ENCODE measurements around the gene ITM2C. TPM values are rescaled to one million over a fixed set of nuclear protein-coding genes. Genes with fewer than 3 reads are reported as not detected.

The ITM2C gene
- total RNA-seq, 1 donor from 2014 or later = 25.0 TPM

DNA sequence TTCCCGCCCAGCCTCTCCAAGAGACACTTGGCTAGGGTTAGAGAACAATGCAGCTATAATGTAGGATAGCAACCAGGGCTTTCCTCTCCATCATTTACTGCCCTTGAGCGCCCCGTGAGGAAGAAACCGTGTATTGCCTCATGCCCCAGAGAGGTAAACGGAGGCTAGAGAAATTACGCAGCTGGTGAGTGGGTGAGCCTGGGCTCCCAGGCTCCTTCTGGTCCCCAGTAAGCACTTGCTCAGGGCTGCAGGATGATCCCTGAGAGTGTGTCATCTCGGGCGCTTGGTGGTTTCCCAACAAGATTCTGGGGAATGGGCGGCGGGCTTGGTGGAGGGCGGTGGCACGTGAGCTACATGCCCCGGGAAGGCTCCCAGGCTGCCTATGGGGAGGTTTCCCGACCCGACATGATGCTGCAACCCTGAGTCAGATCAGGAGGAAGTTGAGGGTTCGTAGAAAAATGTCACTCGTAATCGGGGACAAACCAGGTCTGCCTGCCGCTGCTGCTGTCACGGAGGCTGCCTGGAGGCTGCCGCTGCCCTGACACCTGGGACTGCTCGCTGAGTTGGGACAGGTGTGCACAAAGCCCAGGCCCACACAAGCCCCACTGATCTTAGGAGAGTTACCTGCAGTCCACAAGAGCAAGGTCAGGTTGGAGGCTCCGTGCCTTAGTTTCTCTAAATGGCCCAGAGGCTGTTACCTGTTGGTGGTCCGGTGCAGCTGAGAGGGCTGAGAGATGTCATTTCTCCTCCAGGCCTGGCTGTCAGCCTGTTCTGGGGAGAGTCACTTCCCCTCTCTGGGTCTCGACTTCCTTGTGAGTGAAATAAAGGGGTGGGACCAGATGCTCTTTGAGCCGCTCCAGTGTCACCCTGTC lies 60.0 kb downstream of the ITM2C start, which contains the start of gene GPR55:
TSS of gene GPR55 (minus strand) at position 773 of the 872 bp plus-strand sequence. CDS start 14,280 bp downstream, outside the sequence.
- peak within 1 kb of the TSS; percentile 42 for H3K27ac ChIP-seq
- no peaks in the 10 kb centered on the region for H3K9me3 ChIP-seq
- TF ChIP-seq, protein P1, sequence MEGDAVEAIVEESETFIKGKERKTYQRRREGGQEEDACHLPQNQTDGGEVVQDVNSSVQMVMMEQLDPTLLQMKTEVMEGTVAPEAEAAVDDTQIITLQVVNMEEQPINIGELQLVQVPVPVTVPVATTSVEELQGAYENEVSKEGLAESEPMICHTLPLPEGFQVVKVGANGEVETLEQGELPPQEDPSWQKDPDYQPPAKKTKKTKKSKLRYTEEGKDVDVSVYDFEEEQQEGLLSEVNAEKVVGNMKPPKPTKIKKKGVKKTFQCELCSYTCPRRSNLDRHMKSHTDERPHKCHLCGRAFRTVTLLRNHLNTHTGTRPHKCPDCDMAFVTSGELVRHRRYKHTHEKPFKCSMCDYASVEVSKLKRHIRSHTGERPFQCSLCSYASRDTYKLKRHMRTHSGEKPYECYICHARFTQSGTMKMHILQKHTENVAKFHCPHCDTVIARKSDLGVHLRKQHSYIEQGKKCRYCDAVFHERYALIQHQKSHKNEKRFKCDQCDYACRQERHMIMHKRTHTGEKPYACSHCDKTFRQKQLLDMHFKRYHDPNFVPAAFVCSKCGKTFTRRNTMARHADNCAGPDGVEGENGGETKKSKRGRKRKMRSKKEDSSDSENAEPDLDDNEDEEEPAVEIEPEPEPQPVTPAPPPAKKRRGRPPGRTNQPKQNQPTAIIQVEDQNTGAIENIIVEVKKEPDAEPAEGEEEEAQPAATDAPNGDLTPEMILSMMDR (IDR thresholded peaks at IDR 0.05) = peak; percentile 31
- H3K27me3 ChIP-seq = no peaks in the 10 kb centered on the region
- no peaks in the 10 kb centered on the region for H3K36me3 ChIP-seq
- DNase-seq (peak; percentile 59), ATAC-seq (peak; percentile 66)
- intact Hi-C loops (cut with DNase I) = no loop called here
- no peaks in the 10 kb centered on the region for H3K4me1 ChIP-seq
- peak within 1 kb of the TSS; percentile 26 for H3K4me3 ChIP-seq

DNA sequence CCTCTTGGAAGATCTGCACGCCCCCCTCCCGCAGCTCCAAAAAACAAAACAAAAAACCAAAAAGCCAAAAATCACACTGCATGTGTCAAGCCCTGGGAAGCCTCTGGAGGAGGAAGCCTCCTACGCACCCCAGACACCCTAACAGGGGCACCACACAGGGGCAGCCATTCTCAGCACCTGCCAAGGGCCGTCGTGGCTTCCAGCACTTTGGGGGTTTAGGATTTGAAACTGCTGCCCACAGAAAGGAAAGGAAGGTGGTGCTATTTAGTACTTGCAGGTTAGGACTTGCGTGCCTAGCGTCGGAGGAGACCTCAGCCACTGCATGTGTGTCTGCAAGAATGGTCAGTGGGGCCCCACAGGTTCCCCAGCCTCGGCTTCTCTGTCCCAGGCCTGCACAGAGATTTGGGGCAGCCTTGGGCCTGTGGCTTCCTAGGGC lies 60.7 kb downstream of the ITM2C start:
- intact Hi-C loops (cut with DNase I) = no loop called here
- no peaks in the 10 kb centered on the region for H3K27me3 ChIP-seq
- no peaks in the 10 kb centered on the region for H3K4me1 ChIP-seq
- TF ChIP-seq, protein P1 (IDR thresholded peaks at IDR 0.05) = no peak
- H3K4me3 ChIP-seq = no peak overlapping the region
- ATAC-seq (no peak), DNase-seq (peak; percentile 35)
- H3K9me3 ChIP-seq = no peaks in the 10 kb centered on the region
- H3K27ac ChIP-seq = peak overlapping the region; percentile 42
- H3K36me3 ChIP-seq = no peaks in the 10 kb centered on the region

DNA sequence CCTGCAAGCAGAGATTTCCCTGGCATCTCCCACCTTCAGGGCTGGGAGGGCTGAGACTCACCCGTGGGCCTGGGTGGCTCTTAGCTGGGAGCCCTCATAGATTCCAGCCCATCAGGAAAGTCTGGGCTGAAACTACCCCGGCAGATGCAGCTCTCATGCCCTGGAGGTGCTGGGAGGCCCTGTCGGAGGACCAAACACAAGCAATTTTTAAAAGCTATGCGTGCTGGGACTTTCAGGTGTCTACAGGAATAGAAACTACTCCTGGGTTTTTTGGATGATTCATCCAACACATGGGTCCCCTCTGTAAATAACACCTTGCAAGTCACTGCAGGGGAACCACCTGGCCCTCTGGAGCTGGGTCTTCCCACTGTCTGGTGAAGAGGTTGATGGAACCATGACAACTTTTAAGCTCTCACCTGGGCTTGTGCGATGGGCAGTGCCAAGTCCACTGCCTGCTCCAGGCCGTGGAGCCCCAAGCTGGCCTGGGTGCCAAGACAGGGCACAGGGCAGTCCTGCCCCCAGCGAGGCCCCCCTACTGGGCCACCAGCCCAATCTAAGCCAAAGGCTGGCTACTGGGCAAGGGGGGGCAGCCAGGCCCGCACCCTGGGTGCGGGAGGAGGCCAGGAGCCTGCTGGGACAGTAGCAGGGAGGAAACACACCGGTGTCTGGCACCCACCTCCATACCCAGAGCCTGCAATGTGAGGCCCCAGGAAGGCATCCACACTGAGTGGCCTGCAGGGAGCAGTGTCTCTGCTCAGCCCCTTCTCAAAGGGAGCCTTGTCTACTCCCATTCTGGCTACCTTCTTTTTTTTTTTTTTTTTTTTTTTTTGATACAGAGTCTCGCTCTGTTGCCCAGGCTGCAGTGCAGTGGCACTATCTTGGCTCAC lies 61.4 kb downstream of the ITM2C start:
- DNase-seq (peak; percentile 48), ATAC-seq (no peak)
- TF ChIP-seq, protein P1 (IDR thresholded peaks at IDR 0.05) = no peak
- Histone ChIP-seq H3K36me3 (no peaks in the 10 kb centered on the region), H3K27me3 (no peaks in the 10 kb centered on the region), H3K4me1 (no peaks in the 10 kb centered on the region), H3K27ac (no peak overlapping the region), H3K4me3 (no peak overlapping the region), H3K9me3 (no peaks in the 10 kb centered on the region)
- intact Hi-C loops (cut with DNase I) = no loop called here

DNA sequence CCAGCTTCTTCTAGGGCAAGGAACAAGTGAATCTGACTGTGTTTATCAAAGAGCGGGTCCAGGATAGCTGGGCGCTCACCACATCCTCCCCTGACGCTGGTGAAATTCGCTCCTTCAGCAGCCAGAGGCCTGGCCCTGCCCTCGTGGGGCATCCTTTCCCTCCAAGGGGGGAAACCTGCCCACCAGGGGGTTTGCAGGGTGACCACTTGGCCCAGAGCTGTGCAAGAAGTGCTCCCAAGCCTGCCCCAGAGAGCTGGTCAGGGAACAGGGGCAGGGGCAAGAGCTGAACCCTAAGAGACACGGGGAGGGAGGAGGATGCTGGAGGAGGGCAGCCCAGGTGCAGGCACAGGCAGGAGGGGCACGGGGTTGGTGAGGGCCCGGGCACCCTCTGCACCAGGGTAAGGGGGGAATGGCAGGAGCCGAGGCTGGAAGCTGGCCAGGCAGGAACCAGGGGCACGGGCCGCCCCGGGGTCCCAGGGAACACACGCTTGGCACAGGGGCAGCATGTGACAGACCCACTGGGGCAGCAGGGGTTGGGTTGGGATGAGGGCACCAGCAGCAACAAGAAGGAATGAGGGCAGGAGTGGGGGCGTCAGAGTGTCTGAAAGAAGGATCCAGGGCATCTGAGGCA lies 63.1 kb downstream of the ITM2C start:
- H3K9me3 ChIP-seq = no peaks in the 10 kb centered on the region
- H3K4me3 ChIP-seq = no peak overlapping the region
- ATAC-seq = no peak
- intact Hi-C loops (cut with DNase I) = no loop called here
- H3K4me1 ChIP-seq = no peaks in the 10 kb centered on the region
- H3K27me3 ChIP-seq = no peaks in the 10 kb centered on the region
- peak; percentile 52 for DNase-seq
- no peak overlapping the region for H3K27ac ChIP-seq
- H3K36me3 ChIP-seq = no peaks in the 10 kb centered on the region
- TF ChIP-seq, protein P1 (IDR thresholded peaks at IDR 0.05) = no peak

Other genes starting within 250 kb of the ITM2C start
- 78.9 TPM for gene CAB39, start 152.1 kb upstream of the ITM2C start, total RNA-seq
- 1.2 TPM for gene GPR55, start 60.3 kb downstream of the ITM2C start, total RNA-seq
- gene SPATA3, start 131.2 kb downstream of the ITM2C start, total RNA-seq = not detected
- 1.5 TPM for gene C2orf72, start 172.6 kb downstream of the ITM2C start, total RNA-seq
- 59.0 TPM for gene PSMD1, start 191.9 kb downstream of the ITM2C start, total RNA-seq

Measured in upper lobe of right lung (tissue), 1 donor.